Sigmoid colon (tissue), 7 donors: Measurements from ENCODE around the gene LAMC3. TPM values are rescaled to one million over a fixed set of nuclear protein-coding genes. Genes with fewer than 3 reads are reported as not detected.

Experiments used
- DNase-seq: peaks from one replicate; pipeline ENCODE4 v3.0.0-alpha.2; 2019
- H3K27ac ChIP-seq, 4 donors: fragments of 200-600 bp; sonication (generic); one replicate each; pipeline ENCODE4 v1.5.1; 2016 to 2019; ENCODE audit warnings: mild to moderate bottlenecking in 1 of 4
- H3K27me3 ChIP-seq, 3 donors: fragments of 200-600 bp; sonication (generic); one replicate each; pipeline ENCODE4 v1.5.1; 2019; ENCODE audit warnings: mild to moderate bottlenecking in 1 of 3
- H3K36me3 ChIP-seq, 4 donors: fragments of 200-600 bp; sonication (generic); one replicate each; pipeline ENCODE4 v1.5.1; 2016 to 2019
- H3K4me1 ChIP-seq, 4 donors: fragments of 200-600 bp; sonication (generic); one replicate each; pipeline ENCODE4 v1.5.1; 2017 to 2019
- H3K4me3 ChIP-seq, 4 donors: fragments of 200-600 bp; sonication (generic); one replicate each; pipeline ENCODE4 v1.5.1; 2017 to 2019; ENCODE audit warnings: mild to moderate bottlenecking in 2 of 4, moderate library complexity in 1 of 4
- H3K9me3 ChIP-seq, 4 donors: fragments of 200-600 bp in 3 of 4; sonication (generic) in 3 of 4; one replicate each; pipeline versions ENCODE4 v1.5.1 to v1.6.1; 2013 to 2019
- EP300 ChIP-seq, 4 donors: sonication (generic); formaldehyde crosslinking; IDR thresholded peaks; one replicate each; pipeline ENCODE4 v1.6.1; 2017; ENCODE audit warnings: antibody characterized with exemption in 4 of 4
- POLR2A ChIP-seq, 2 donors: fragments of 450-650 bp; IDR thresholded peaks; one replicate each; pipeline ENCODE4 v1.6.1; 2016; ENCODE audit warnings: antibody characterized with exemption in 2 of 2, mild to moderate bottlenecking in 2 of 2, moderate library complexity in 2 of 2
- POLR2AphosphoS5 ChIP-seq, 4 donors: sonication (generic); formaldehyde crosslinking; IDR thresholded peaks; one replicate each; pipeline ENCODE4 v1.6.1; 2017; ENCODE audit warnings: antibody characterized with exemption in 4 of 4
- WGBS, 2 donors: extraction: QIAGEN DNeasy Blood & Tissue Kit; methylation state at CpG; one replicate each; pipeline ENCODE4 v1.1.7; 2013; 5-methylcytosine and 5-hydroxymethylcytosine counted together
- intact Hi-C: fragments of 100-400 bp; cut with DNase I; formaldehyde crosslinking; loops from one replicate; pipeline ENCODE4 v1.15.1; 2023
- polyA plus RNA-seq, 3 donors: library from polyadenylated mRNA; stranded (reverse); fragments of 200-250 nt; gene quantifications; one replicate each; pipeline ENCODE4 v1.2.3, GENCODE V29; 2013
- total RNA-seq, 4 donors: library from RNA; depleted of rRNA; stranded (reverse); fragments of >200 nt; gene quantifications; one replicate each; pipeline ENCODE4 v1.1.0, GENCODE V29; 2016
- TF ChIP-seq, protein P1 (sequence below), 4 experiments: fragments of 450-650 bp in 3 of 4; fragments of 200-600 bp in 1 of 4; IDR thresholded peaks; one replicate each; pipeline ENCODE4 v1.5.1; 2016 to 2019; ENCODE audit warnings: antibody characterized with exemption in 4 of 4, mild to moderate bottlenecking in 3 of 4, moderate library complexity in 2 of 4
- donor health status: healthy with polysubstance abuse.
- donor health status: Bipolar disorder and iron deficiency.
- donor health status: healthy.

Gene LAMC3
- total and polyA plus RNA-seq, 7 donors, result under 0.01 to 1.4 (median 0.46) TPM; not detected in 2

DNA sequence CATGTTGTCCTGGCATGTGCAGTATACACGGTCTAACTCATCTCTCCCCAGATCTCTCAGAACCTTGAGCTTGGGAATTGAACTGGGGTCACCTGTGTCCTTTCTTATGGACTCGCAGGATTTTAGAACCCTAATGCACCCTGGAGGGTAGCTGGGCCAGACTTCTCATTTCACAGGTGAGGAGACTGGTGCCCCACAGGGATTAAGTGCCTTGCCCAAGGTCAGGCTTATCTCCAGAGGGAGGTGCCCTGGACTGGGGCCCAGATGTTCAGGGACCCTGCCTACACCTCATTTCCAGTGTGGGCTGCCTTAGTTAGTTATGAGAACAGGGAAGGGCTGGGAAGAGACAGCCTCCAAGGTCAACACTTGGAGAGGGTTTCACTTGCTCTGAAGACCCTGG, 112.4 kb downstream of the LAMC3 start:
- Histone ChIP-seq H3K4me1 (peaks cover 0 to 13% (median 10%) of the 10 kb centered on the region in 4 donors), H3K27ac (no peak overlapping the region), H3K9me3 (no peaks in the 10 kb centered on the region), H3K36me3 (no peaks in the 10 kb centered on the region), H3K4me3 (no peak overlapping the region), H3K27me3 (no peaks in the 10 kb centered on the region)
- TF ChIP-seq EP300 (IDR thresholded peaks at IDR 0.05) (no peak), POLR2AphosphoS5 (IDR thresholded peaks at IDR 0.05) (no peak), POLR2A (IDR thresholded peaks at IDR 0.05) (no peak)
- TF ChIP-seq, protein P1, sequence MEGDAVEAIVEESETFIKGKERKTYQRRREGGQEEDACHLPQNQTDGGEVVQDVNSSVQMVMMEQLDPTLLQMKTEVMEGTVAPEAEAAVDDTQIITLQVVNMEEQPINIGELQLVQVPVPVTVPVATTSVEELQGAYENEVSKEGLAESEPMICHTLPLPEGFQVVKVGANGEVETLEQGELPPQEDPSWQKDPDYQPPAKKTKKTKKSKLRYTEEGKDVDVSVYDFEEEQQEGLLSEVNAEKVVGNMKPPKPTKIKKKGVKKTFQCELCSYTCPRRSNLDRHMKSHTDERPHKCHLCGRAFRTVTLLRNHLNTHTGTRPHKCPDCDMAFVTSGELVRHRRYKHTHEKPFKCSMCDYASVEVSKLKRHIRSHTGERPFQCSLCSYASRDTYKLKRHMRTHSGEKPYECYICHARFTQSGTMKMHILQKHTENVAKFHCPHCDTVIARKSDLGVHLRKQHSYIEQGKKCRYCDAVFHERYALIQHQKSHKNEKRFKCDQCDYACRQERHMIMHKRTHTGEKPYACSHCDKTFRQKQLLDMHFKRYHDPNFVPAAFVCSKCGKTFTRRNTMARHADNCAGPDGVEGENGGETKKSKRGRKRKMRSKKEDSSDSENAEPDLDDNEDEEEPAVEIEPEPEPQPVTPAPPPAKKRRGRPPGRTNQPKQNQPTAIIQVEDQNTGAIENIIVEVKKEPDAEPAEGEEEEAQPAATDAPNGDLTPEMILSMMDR (IDR thresholded peaks at IDR 0.05), result no peak
- DNase-seq, result no peak
- intact Hi-C loops, result no loop called here
- 79 to 88% methylated on average over 2 of the region's 2 CpGs for WGBS, 2 donors

- DNase-seq, result no peak
Observed at GRCh38 chr9:131122158-131122557, 113.2 kb downstream of the LAMC3 start.

GRCh38 chr9:131125038-131125287, 116.0 kb downstream of the LAMC3 start:
- Histone ChIP-seq H3K27me3 (no peaks in the 10 kb centered on the region), H3K4me3 (peak overlapping the region; percentile 47 to 83 (median 76)), H3K9me3 (no peaks in the 10 kb centered on the region), H3K36me3 (peaks cover 3 to 29% (median 26%) of the 10 kb centered on the region in 4 donors), H3K4me1 (peaks cover 0 to 22% (median 19%) of the 10 kb centered on the region in 4 donors), H3K27ac (peak overlapping the region; percentile 82 to 91 (median 86))
- TF ChIP-seq POLR2AphosphoS5 (IDR thresholded peaks at IDR 0.05), result no peak
- no peak for TF ChIP-seq POLR2A (IDR thresholded peaks at IDR 0.05)
- TF ChIP-seq, protein P1 (IDR thresholded peaks at IDR 0.05), result no peak
- no peak for TF ChIP-seq EP300 (IDR thresholded peaks at IDR 0.05)
- 2% methylated on average over 7 of the region's 7 CpGs for WGBS, 2 donors
- intact Hi-C loops, result no loop called here
- DNase-seq, result no peak

More at GRCh38 chr9:131122158-131122557, 113.2 kb downstream of the LAMC3 start:
- WGBS, 2 donors, result 84 to 87% methylated on average over 2 of the region's 2 CpGs
- no peak overlapping the region for H3K27ac ChIP-seq
- H3K9me3 ChIP-seq, result no peaks in the 10 kb centered on the region
- H3K36me3 ChIP-seq, result peaks cover 0 to 1% (median 0%) of the 10 kb centered on the region in 4 donors
- intact Hi-C loops, result no loop called here
- H3K4me1 ChIP-seq, result peaks cover 0 to 20% (median 18%) of the 10 kb centered on the region in 4 donors
- no peak overlapping the region for H3K4me3 ChIP-seq
- no peak for TF ChIP-seq POLR2AphosphoS5 (IDR thresholded peaks at IDR 0.05)
- TF ChIP-seq POLR2A (IDR thresholded peaks at IDR 0.05), result no peak
- TF ChIP-seq, protein P1 (IDR thresholded peaks at IDR 0.05), result no peak
- no peak for TF ChIP-seq EP300 (IDR thresholded peaks at IDR 0.05)
- no peaks in the 10 kb centered on the region for H3K27me3 ChIP-seq

DNA sequence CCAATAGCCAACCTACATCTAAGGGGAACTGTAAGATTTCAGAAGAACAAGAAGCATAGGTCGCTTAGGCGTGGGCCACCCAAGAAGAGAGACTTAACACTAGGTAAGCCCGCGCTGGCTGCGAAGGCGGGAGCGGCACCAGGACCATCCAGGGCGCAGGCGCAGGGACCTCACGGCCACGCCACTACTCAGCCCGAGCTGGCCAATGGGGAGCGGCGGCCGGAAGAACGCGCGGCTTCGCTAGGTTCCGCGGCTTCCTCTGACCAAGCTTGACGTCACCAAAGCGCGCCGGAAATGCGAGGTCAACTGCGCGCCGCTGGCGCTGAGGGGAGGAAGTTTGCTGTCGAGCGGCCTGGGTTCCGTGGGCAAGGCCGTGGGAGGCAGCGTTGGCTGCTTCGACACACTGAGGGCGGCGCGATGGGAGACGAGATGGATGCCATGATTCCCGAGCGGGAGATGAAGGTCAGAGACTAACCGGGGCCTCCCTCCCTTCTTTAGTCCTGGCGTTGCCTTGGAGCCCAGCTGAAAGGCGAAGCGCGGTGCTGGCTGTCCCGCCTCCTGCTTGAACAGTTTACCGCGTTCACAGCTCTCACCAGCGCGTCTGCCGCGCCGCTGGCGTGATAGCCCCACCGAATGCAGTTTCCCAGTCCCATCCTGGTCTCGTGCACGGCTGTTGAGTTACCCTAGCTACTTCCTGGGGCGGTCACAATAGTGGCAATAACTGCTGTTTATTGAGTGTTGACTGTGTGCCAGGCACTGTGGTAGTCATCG, 116.5 kb downstream of the LAMC3 start, which contains the start of gene NUP214:
TSS of gene NUP214 (plus strand) at position 299 of the 771 bp plus-strand sequence. CDS start at position 418, 119 bp downstream.
- TF ChIP-seq EP300 (IDR thresholded peaks at IDR 0.05) (peak in 1 of 4 donors; percentile 73), POLR2A (IDR thresholded peaks at IDR 0.05) (peak; percentile 65 to 76), POLR2AphosphoS5 (IDR thresholded peaks at IDR 0.05) (peak; percentile 92 to 98 (median 98))
- TF ChIP-seq, protein P1 (IDR thresholded peaks at IDR 0.05), result no peak
- 0% methylated on average over 61 of the region's 61 CpGs for WGBS, 2 donors

More for the DNA sequence above, 116.5 kb downstream of the LAMC3 start, which contains the start of gene NUP214:
- peak within 1 kb of the TSS; percentile 75 to 83 (median 78) for H3K4me3 ChIP-seq
- intact Hi-C loops, result no loop called here
- H3K4me1 ChIP-seq, result peaks cover 0 to 22% (median 19%) of the 10 kb centered on the region in 4 donors
- DNase-seq, result peak; percentile 99
- no peaks in the 10 kb centered on the region for H3K27me3 ChIP-seq
- peaks cover 3 to 33% (median 29%) of the 10 kb centered on the region in 4 donors for H3K36me3 ChIP-seq
- no peaks in the 10 kb centered on the region for H3K9me3 ChIP-seq
- peak within 1 kb of the TSS; percentile 82 to 91 (median 86) for H3K27ac ChIP-seq
